DND-41 (cell line): ENCODE data around the gene NID2.

Experiments
- CTCF ChIP-seq: IDR thresholded peaks from 2 replicates; pipeline ENCODE4 v1.5.1; 2012; ENCODE audit warnings: borderline replicate concordance, low read length, moderate library complexity, mild to moderate bottlenecking; ENCODE audit not compliant: poor library complexity, severe bottlenecking; ENCODE audit errors: extremely low read depth
- EZH2 ChIP-seq: IDR thresholded peaks from 3 replicates; pipeline ENCODE4 v1.6.1; 2012; ENCODE audit warnings: borderline replicate concordance, low read depth, mild to moderate bottlenecking, moderate library complexity, low read length, inconsistent platforms; ENCODE audit not compliant: severe bottlenecking

GRCh38 chr14:52025310-52025709 is 43.5 kb downstream of the NID2 start:
- TF ChIP-seq CTCF = no peak
- no peak for TF ChIP-seq EZH2
